ENCODE data around the gene IGSF5.

- TF ChIP-seq CTCF (IDR thresholded peaks at IDR 0.05) (no peak), POLR2AphosphoS5 (IDR thresholded peaks at IDR 0.05) (no peak), POLR2A (IDR thresholded peaks at IDR 0.05) (no peak)
Observed at GRCh38 chr21:39803393-39803792, 58.4 kb downstream of the IGSF5 start.
